GM21528 (cell line): Measurements from ENCODE around the gene ZIK1.

ENCODE experiments used
- ATAC-seq: cut with Tn5 transposase; IDR thresholded peaks from one replicate; pipeline ENCODE4 v1.9.1; 2021; ENCODE audit warnings: mild to moderate bottlenecking, moderate library complexity; ENCODE audit not compliant: unreplicated experiment, low FRiP score

The ZIK1 gene

DNA sequence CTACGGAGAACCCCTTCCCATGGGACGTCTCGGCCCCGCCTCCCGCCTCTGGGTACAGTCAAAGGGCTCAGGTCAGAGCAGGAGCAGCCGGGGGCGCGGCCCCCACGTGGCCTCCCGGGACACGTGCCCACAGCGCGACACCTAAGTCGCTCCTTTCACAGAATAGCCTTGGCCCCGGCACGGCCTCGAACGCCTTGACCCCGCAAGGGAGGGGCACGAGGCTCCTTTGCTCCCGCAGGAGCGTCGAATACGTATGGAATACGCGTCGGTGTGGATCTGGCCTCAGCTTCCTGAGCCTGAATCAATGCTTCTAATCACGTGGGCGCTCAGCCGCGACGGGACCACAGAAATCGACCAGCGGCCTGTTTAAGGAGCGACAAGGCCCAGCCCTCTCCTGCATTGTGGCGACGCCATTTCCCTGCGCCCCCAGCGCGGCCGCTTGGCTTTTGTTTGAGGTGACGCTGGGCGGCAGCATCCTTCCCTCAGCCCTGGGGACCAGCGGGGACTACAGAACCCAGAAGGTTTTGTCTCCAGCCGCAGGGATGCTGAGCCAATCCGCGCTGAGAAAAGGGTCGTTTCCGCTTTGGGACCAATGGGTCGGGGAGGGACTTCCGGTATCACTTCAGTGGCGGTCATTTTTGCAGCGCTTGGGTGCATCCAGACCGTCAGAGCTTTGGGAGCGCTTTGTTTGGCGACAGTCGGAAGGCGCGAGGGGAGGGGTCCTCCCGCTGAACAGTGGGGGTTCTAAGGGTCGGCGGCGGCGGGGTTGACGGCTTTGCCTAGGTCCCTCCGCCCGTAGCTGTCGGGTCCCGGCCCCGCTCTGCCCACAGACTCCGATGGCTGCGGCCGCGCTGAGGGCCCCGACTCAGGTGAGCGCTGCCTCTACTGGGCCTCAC, at the start of gene ZIK1:
TSS of gene ZIK1 (plus strand) at position 625 of the 896 bp plus-strand sequence. CDS start at position 837, 212 bp downstream.
- peak; percentile 82 for ATAC-seq

DNA sequence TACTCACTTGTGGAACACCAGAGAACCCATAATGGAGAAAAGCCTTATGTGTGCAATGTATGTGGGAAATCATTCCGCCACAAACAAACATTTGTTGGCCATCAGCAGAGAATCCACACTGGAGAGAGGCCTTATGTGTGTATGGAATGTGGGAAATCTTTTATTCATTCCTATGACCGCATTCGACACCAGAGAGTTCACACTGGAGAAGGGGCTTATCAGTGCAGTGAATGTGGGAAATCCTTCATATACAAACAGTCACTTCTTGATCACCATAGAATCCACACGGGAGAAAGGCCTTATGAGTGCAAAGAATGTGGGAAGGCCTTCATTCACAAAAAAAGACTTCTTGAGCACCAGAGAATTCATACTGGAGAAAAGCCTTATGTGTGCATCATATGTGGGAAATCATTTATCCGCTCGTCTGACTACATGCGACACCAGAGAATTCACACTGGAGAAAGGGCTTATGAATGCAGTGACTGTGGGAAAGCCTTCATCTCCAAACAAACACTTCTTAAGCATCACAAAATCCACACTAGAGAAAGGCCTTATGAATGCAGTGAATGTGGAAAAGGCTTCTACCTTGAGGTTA, 45.9 kb upstream of the ZIK1 start:
- ATAC-seq: no peak

DNA sequence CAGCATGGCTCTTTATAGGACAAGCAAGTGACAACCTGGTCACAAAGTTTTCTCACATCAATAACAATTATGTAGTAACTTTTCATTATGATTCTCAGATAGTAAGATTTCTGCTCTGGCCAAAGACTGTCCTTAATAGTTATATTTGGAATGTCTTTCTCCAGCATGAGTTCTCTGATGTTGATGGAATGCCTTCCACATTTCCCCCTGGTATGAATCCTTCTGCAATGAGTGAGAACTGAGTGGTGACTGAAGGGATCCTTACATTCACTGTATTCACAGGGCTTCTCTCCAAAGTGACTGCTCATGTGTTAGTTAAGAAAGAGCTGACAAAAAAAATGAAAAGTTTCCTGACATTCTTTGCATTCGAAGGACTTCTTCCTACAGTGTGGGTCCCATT, 37.4 kb upstream of the ZIK1 start:
- ATAC-seq: no peak

DNA sequence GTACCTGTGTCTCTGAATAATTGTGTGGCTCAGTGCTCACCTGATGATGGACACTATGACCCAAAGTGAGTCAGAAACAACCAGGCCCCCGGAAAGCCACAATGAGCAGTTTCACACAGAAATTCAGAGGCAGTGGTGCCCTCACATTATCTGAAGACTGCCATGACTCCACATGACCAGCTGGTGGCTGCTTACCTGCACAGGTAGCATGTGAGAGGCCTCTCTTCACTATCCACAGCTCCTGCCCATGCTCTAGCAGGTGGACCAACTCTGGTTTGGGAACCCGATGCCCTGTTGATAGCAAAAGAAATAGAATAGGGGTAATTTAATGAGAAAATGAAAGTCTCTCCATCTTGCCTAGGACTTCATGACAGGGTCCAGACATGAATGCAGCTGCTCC, 31.5 kb upstream of the ZIK1 start:
- ATAC-seq: no peak

DNA sequence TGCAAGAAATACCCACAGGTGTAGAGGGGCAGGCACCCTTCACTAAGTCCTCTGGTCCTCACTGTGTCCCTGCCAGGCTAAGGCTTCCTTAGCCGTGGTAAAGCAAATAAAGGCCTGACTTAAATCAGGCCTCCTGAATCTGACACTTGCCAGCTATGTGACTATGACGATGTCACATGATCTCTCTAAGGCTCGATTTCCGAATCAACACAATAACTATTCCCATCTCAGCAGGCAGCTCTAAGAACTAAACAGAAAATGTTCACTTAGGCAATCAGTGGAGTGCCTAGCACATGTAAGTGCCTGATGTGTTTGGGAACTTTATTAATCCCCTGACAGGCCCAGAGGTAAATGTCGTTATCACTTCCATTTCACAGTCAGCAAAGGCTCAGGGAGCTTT, 26.3 kb upstream of the ZIK1 start:
- ATAC-seq: no peak

GRCh38 chr19:57558525-57558924, 25.4 kb upstream of the ZIK1 start:
- no peak for ATAC-seq

GRCh38 chr19:57559008-57559403, 24.9 kb upstream of the ZIK1 start:
- no peak for ATAC-seq

GRCh38 chr19:57559404-57560025, 24.4 kb upstream of the ZIK1 start, which contains the start of gene ZNF550:
Gene ZNF550, minus strand, starts transcription at chr19:57559863. Its CDS starts 181 bp downstream, at chr19:57559682.
- ATAC-seq: peak; percentile 95

DNA sequence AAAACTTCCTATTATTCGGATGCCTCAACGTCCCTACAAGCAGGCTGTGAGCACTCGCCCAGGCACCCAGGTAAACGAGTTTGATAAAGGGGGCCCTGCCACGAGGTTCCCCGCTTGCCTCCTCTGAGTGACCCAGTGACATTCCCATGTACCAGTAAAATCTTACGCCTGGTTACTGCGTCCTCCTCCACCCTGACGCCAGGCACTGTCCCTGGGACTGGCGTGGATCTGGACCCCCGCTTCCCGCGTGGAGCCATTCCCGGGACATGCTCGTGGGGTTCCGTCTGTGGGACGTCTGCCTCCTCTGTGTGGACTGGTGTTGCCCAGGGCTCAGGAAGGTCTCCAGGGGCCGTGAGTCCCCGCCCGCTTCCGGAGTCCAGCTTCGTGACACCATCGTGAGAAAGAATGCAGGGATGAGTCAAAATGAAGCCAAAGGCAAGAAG, 23.9 kb upstream of the ZIK1 start:
- ATAC-seq: no peak

- ATAC-seq: no peak
Observed at GRCh38 chr19:57563547-57563946, 20.4 kb upstream of the ZIK1 start.

GRCh38 chr19:57566396-57567265, 17.3 kb upstream of the ZIK1 start:
- ATAC-seq: no peak

GRCh38 chr19:57570707-57571106, 13.2 kb upstream of the ZIK1 start:
- ATAC-seq: no peak

GRCh38 chr19:57572415-57572947, 11.5 kb upstream of the ZIK1 start:
- ATAC-seq: no peak

DNA sequence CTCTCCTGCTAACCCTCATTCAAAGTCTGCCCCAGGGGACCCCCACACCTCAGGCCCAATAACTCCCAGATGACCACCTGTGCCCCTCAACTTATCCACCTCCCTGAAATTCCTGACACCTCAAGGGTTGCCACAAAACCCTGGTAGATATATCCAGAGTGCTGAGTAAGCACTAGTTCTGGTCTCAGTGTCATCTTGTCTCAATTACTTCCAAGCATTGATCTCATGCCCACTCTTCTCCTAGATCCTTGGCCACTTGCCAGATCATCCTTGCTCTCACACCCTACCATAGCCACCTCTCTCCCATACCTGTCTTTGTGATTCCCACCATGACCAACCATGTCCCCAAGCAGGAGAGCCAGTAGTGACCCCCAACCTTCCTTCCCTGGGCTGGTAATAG, 7.3 kb upstream of the ZIK1 start:
- no peak for ATAC-seq

DNA sequence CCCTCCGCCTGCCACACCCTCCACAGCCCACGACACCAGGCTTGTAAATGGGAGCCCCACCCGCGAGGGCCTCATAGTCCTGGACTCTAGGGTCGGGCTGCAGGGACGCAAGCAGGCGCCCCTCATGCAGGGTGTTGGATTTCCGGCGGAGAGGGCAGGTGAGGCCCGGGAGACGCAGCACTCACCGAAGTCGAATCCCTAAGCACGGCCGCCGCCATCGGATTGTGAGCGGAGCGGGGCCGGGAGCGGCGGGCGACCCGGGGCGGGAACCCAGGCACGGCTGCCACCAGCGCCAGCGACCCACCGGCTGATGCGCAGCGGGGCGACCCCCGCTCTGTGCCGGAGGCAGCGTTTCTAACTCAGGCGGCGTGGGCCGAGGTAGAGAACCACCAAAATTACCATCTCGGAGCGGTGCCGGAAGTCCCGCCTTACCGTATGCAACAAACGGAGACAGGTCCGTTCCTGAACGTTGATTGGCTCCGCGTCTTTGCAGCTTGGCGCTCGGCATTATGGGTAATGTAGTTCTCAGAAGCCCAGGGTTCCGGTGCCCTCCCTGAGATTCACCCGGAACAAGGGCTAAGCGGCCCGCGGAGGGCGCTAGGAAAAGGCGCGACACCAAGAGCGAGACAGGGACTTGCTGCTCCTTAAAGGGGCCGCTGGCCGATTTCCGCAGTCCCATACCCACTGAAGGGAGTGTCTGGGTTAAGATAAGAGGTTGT, 5.3 kb upstream of the ZIK1 start, which contains the start of gene ZNF416:
TSS of gene ZNF416 (minus strand) at position 425 of the 719 bp plus-strand sequence. CDS start at position 218, 207 bp downstream.
- ATAC-seq: peak; percentile 82

GRCh38 chr19:57583104-57583520, 833 bp upstream of the ZIK1 start:
- ATAC-seq: no peak

DNA sequence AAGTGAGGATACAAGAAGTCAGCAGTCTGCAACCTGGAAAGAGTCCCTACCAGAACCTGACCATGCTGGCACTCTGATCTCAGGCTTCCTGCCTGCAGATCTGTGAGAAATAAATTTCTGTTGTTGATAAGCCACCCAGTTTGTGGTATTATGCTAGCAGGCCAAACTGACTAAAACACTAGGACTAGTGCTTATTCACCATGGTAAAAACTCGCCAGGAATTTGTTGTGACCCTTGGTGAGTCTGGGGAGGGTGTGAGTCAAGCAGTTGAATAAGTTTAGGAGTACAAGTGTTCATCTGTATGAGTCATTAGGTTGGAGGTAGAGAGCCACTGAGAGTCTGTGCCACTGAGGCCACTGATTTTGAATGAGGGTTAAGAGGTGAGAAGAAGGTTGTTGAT, 3.6 kb downstream of the ZIK1 start:
- ATAC-seq: no peak

GRCh38 chr19:57599377-57599760, 15.4 kb downstream of the ZIK1 start:
- peak; percentile 15 for ATAC-seq

DNA sequence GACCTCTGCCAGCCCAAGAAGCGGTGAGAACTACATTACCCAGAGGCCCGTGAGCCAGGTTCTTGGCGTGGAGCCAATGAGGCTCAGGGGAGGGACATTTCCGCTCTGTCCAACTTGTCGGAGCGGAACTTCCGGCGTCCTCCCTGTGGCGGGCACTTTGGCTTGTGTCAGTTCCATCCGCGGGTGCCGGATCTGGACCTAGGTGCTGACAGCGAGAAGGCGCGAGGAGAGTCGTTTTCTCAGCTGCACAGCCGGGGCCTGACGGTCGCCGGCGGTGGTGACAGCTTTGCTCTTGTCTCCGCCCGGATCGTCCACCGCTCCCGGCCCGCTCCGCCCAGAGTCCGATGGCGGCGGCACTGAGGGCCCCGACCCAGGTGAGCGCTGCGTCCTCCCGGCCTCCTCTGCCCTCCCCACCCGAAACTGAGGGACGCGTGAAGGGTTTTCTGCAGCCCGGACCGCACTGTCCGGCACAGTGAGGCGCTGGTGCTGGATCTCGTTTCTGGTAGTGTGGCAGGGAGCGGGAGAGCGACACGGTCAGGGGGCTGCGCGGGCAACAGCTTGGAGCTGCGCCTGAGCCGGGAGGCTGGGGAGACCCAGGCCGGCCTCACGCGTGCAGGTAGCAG, 15.9 kb downstream of the ZIK1 start, which contains the start of gene ZNF530:
TSS of gene ZNF530 (plus strand) at position 125 of the 623 bp plus-strand sequence. CDS start 4,461 bp downstream, outside the sequence.
- peak; percentile 94 for ATAC-seq
